ENCODE data around the gene MMP23B.

- TF ChIP-seq CTCF (IDR thresholded peaks at IDR 0.05): no peak
- no peak for TF ChIP-seq POLR2A (IDR thresholded peaks at IDR 0.05)
- TF ChIP-seq EP300 (IDR thresholded peaks at IDR 0.05): no peak
Observed at GRCh38 chr1:1671365-1672119, 39.6 kb downstream of the MMP23B start.

All from ovary (tissue), 3 donors.